ENCODE data around the gene DYNC1H1. TPM values are rescaled to one million over a fixed set of nuclear protein-coding genes. Genes with fewer than 3 reads are reported as not detected.

Gene DYNC1H1
- total RNA-seq, 1 experiment from 2014 or later = 361 TPM

DNA sequence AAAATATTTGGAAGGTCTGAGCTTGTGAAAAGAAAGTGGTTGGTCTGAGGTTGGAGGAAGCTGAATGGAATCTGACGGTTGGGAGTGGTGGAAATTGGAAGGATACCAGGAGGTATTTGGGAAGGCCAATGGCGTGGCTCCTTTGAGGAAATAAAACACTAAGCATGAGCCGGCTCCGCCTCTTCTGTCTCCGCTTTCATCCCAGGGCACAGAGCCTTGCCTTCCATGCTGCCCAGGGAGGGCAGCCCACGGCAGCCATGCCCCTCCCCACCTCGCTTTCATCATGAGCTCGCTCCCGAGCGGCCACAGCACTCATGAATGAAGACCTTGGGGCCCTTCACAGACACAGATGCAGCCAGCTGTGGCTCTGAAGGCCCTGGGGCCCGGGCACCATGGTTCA lies 86.3 kb downstream of the DYNC1H1 start:
- BruUV-seq (replicated peaks) = no TSS peak
- intact Hi-C loops (cut with micrococcal nuclease) = no loop called here
- peaks cover 28 to 31% of the 10 kb centered on the region in 2 experiments for H3K36me3 ChIP-seq (ENCODE audit: control insufficient read depth in 1 of 2, insufficient read depth in 2 of 2, low read length in 2 of 2)

More for the DNA sequence above, 86.3 kb downstream of the DYNC1H1 start:
- H4K20me1 ChIP-seq (ENCODE audit: insufficient read depth) = no peaks in the 10 kb centered on the region
- no peak overlapping the region for H3K27ac ChIP-seq (ENCODE audit: low read depth, low read length)
- TF ChIP-seq YY1 (IDR thresholded peaks at IDR 0.05; ENCODE audit: extremely low read depth, insufficient replicate concordance, low read depth, low read length) (no peak), SP1 (IDR thresholded peaks at IDR 0.05; ENCODE audit: low read depth) (no peak), CEBPB (IDR thresholded peaks at IDR 0.05; ENCODE audit: low read depth) (no peak), JUND (IDR thresholded peaks at IDR 0.05) (no peak), REST (IDR thresholded peaks at IDR 0.05; ENCODE audit: low read depth) (no peak), SRF (IDR thresholded peaks at IDR 0.05; ENCODE audit: low read depth) (no peak), CTCF (IDR thresholded peaks at IDR 0.05 in 2 of 3, conservative IDR thresholded peaks at IDR 0.05 in 1 of 3; ENCODE audit: borderline replicate concordance in 1 of 3, insufficient read depth in 1 of 3, low read depth in 2 of 3, low read length in 2 of 3) (no peak), FOSL1 (IDR thresholded peaks at IDR 0.05; ENCODE audit: low read depth) (no peak), ELF1 (IDR thresholded peaks at IDR 0.05; ENCODE audit: borderline replicate concordance, low read depth) (no peak)
- TF ChIP-seq, protein P1, sequence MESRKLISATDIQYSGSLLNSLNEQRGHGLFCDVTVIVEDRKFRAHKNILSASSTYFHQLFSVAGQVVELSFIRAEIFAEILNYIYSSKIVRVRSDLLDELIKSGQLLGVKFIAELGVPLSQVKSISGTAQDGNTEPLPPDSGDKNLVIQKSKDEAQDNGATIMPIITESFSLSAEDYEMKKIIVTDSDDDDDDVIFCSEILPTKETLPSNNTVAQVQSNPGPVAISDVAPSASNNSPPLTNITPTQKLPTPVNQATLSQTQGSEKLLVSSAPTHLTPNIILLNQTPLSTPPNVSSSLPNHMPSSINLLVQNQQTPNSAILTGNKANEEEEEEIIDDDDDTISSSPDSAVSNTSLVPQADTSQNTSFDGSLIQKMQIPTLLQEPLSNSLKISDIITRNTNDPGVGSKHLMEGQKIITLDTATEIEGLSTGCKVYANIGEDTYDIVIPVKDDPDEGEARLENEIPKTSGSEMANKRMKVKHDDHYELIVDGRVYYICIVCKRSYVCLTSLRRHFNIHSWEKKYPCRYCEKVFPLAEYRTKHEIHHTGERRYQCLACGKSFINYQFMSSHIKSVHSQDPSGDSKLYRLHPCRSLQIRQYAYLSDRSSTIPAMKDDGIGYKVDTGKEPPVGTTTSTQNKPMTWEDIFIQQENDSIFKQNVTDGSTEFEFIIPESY (IDR thresholded peaks at IDR 0.05; ENCODE audit: extremely low read depth, insufficient replicate concordance, low read length) = no peak
- TF ChIP-seq, protein P2, sequence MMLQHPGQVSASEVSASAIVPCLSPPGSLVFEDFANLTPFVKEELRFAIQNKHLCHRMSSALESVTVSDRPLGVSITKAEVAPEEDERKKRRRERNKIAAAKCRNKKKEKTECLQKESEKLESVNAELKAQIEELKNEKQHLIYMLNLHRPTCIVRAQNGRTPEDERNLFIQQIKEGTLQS (IDR thresholded peaks at IDR 0.05) = no peak
- no peaks in the 10 kb centered on the region for H3K9me3 ChIP-seq (ENCODE audit: control insufficient read depth in 1 of 2, insufficient read depth in 1 of 2, low read depth in 1 of 2, low read length in 2 of 2)
- ChIA-PET CTCF (interaction anchor here (1.9 kb wide), 1 partner anchor 45 kb away, joined by 6 read pairs; no protein-coding TSS in a partner anchor), RAD21 (ENCODE audit: low non-redundant PET in 1 of 2, low total read pairs in 2 of 2, uncharacterized antibody in 2 of 2, unreplicated experiment in 2 of 2) (no interaction called here), POLR2A (no interaction called here)
- H3K4me1 ChIP-seq (ENCODE audit: control insufficient read depth in 1 of 2, insufficient read depth in 2 of 2, low read length in 2 of 2) = peaks cover 0 to 10% of the 10 kb centered on the region in 2 experiments; a peak in 2 of 4 replicates
- no peaks in the 10 kb centered on the region for H3K9me2 ChIP-seq (ENCODE audit: insufficient read depth)
- no peak overlapping the region for H3K9ac ChIP-seq (ENCODE audit: low read length)
- no peak overlapping the region for H3K4me3 ChIP-seq (replicated peaks in 1 of 2; ENCODE audit: low read depth in 1 of 2, low read length in 2 of 2)
- no peaks in the 10 kb centered on the region for H3K79me2 ChIP-seq (ENCODE audit: insufficient read depth, low read length)
- H2AFZ ChIP-seq (ENCODE audit: low read depth, low read length, poor library complexity, severe bottlenecking) = no peak overlapping the region
- DNase-seq (ENCODE audit: low read depth, low spot score) = no peak
- no peak for ATAC-seq
- H3K4me2 ChIP-seq (ENCODE audit: low read length) = no peak overlapping the region
- no peaks in the 10 kb centered on the region for H3K27me3 ChIP-seq (ENCODE audit: insufficient read depth, low read length)

Data from HCT116 (cell line).